ENCODE data around the gene MKI67. TPM values are rescaled to one million over a fixed set of nuclear protein-coding genes. Genes with fewer than 3 reads are reported as not detected.

The MKI67 gene
- total RNA-seq, 1 donor = 2.5 TPM

GRCh38 chr10:128130051-128130450 lies 3.8 kb upstream of the MKI67 start:
- DNase-seq (ENCODE audit: insufficient read length, low spot score, missing footprints) = peak; percentile 87
- H2AFZ ChIP-seq (ENCODE audit: low read length) = no peak overlapping the region
- no peaks in the 10 kb centered on the region for H3K27me3 ChIP-seq (ENCODE audit: insufficient read depth, low read length)
- no peak for TF ChIP-seq CTCF (IDR thresholded peaks at IDR 0.05; ENCODE audit: extremely low read depth, low read depth, low read length)
- H3K4me1 ChIP-seq (ENCODE audit: insufficient read depth, low read length) = peaks cover 10% of the 10 kb centered on the region
- H3K36me3 ChIP-seq (ENCODE audit: insufficient read depth, low read length) = no peaks in the 10 kb centered on the region
- H3K9me3 ChIP-seq (ENCODE audit: low read depth, low read length) = no peaks in the 10 kb centered on the region
- H3K4me2 ChIP-seq (ENCODE audit: insufficient read depth, low read length) = no peak overlapping the region
- no peak overlapping the region for H3K4me3 ChIP-seq (ENCODE audit: insufficient read depth, low read length)
- peaks cover 10% of the 10 kb centered on the region for H3K79me2 ChIP-seq (ENCODE audit: insufficient read depth, low read length)
- no peak overlapping the region for H3K27ac ChIP-seq (ENCODE audit: low read depth, low read length)
- H4K20me1 ChIP-seq (ENCODE audit: insufficient read depth, low read length) = no peaks in the 10 kb centered on the region

- Histone ChIP-seq H4K20me1 (ENCODE audit: insufficient read depth, low read length) (no peaks in the 10 kb centered on the region), H3K4me1 (ENCODE audit: insufficient read depth, low read length) (peaks cover 25% of the 10 kb centered on the region), H3K4me3 (ENCODE audit: insufficient read depth, low read length) (no peak overlapping the region), H3K27ac (ENCODE audit: low read depth, low read length) (no peak overlapping the region), H3K79me2 (ENCODE audit: insufficient read depth, low read length) (peaks cover 25% of the 10 kb centered on the region), H3K27me3 (ENCODE audit: insufficient read depth, low read length) (no peaks in the 10 kb centered on the region), H2AFZ (ENCODE audit: low read length) (no peak overlapping the region), H3K4me2 (ENCODE audit: insufficient read depth, low read length) (no peak overlapping the region), H3K9me3 (ENCODE audit: low read depth, low read length) (no peaks in the 10 kb centered on the region), H3K36me3 (ENCODE audit: insufficient read depth, low read length) (no peaks in the 10 kb centered on the region)
- no peak for TF ChIP-seq CTCF (IDR thresholded peaks at IDR 0.05; ENCODE audit: extremely low read depth, low read depth, low read length)
- DNase-seq (ENCODE audit: insufficient read length, low spot score, missing footprints) = no peak
Observed at GRCh38 chr10:128128582-128128981, 2.4 kb upstream of the MKI67 start.

GRCh38 chr10:128125416-128125943 lies 743 bp downstream of the MKI67 start:
- Histone ChIP-seq H3K4me2 (ENCODE audit: insufficient read depth, low read length) (peak overlapping the region; percentile 76), H3K27ac (ENCODE audit: low read depth, low read length) (peak overlapping the region; percentile 42), H3K79me2 (ENCODE audit: insufficient read depth, low read length) (peaks cover 53% of the 10 kb centered on the region), H3K9me3 (ENCODE audit: low read depth, low read length) (no peaks in the 10 kb centered on the region), H3K27me3 (ENCODE audit: insufficient read depth, low read length) (no peaks in the 10 kb centered on the region), H2AFZ (ENCODE audit: low read length) (peak overlapping the region; percentile 61), H4K20me1 (ENCODE audit: insufficient read depth, low read length) (no peaks in the 10 kb centered on the region), H3K4me3 (ENCODE audit: insufficient read depth, low read length) (peak overlapping the region; percentile 85), H3K36me3 (ENCODE audit: insufficient read depth, low read length) (peaks cover 5% of the 10 kb centered on the region), H3K4me1 (ENCODE audit: insufficient read depth, low read length) (peaks cover 29% of the 10 kb centered on the region)
- peak; percentile 70 for DNase-seq (ENCODE audit: insufficient read length, low spot score, missing footprints)
- TF ChIP-seq CTCF (IDR thresholded peaks at IDR 0.05; ENCODE audit: extremely low read depth, low read depth, low read length) = no peak

GRCh38 chr10:128124813-128125403 lies 1.3 kb downstream of the MKI67 start:
- peaks cover 58% of the 10 kb centered on the region for H3K79me2 ChIP-seq (ENCODE audit: insufficient read depth, low read length)
- no peak for TF ChIP-seq CTCF (IDR thresholded peaks at IDR 0.05; ENCODE audit: extremely low read depth, low read depth, low read length)
- H3K4me1 ChIP-seq (ENCODE audit: insufficient read depth, low read length) = peaks cover 24% of the 10 kb centered on the region
- no peaks in the 10 kb centered on the region for H3K9me3 ChIP-seq (ENCODE audit: low read depth, low read length)
- H2AFZ ChIP-seq (ENCODE audit: low read length) = peak overlapping the region; percentile 61
- peak overlapping the region; percentile 42 for H3K27ac ChIP-seq (ENCODE audit: low read depth, low read length)
- peaks cover 5% of the 10 kb centered on the region for H3K36me3 ChIP-seq (ENCODE audit: insufficient read depth, low read length)
- DNase-seq (ENCODE audit: insufficient read length, low spot score, missing footprints) = peak; percentile 58
- peak overlapping the region; percentile 76 for H3K4me2 ChIP-seq (ENCODE audit: insufficient read depth, low read length)
- H3K27me3 ChIP-seq (ENCODE audit: insufficient read depth, low read length) = no peaks in the 10 kb centered on the region
- H3K4me3 ChIP-seq (ENCODE audit: insufficient read depth, low read length) = peak overlapping the region; percentile 85
- no peaks in the 10 kb centered on the region for H4K20me1 ChIP-seq (ENCODE audit: insufficient read depth, low read length)

All from osteoblast (primary cell).